Thyroid gland (tissue), 4 donors: ENCODE data around the gene DRD3.

Experiments
- POLR2A ChIP-seq, 2 donors: fragments of 450-650 bp; IDR thresholded peaks; one replicate each; pipeline ENCODE4 v1.6.1; 2017; ENCODE audit warnings: antibody characterized with exemption in 2 of 2, mild to moderate bottlenecking in 2 of 2, moderate library complexity in 1 of 2
- TF ChIP-seq, protein P1 (sequence below), 6 experiments: fragments of 200-600 bp in 3 of 6; fragments of 450-650 bp in 3 of 6; sonication (generic) in 3 of 6; IDR thresholded peaks; one replicate each; pipeline ENCODE4 v1.5.1; 2016 to 2019; ENCODE audit warnings: antibody characterized with exemption in 6 of 6, mild to moderate bottlenecking in 2 of 6, inconsistent platforms in 1 of 6, moderate library complexity in 1 of 6

DNA sequence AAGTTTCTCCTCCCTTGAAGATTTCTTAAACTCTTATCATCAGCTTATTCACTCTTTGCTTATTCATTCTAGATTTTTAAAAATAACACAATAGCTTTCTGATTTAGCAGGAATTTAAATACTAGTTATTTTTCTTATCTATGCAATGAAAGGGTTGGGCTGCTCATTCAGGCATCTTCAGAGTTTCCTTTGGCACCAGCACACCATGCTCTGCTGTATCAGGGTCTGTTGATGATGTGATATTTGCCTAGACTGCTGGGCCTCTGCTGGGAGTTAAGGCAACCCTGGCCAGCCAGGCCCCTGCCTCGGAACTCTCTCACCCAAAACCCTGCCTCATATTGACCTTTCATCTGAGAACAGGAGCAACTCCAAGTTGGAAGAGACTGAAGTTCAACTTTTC, 35.0 kb downstream of the DRD3 start:
- TF ChIP-seq POLR2A (IDR thresholded peaks at IDR 0.05), result no peak
- TF ChIP-seq, protein P1, sequence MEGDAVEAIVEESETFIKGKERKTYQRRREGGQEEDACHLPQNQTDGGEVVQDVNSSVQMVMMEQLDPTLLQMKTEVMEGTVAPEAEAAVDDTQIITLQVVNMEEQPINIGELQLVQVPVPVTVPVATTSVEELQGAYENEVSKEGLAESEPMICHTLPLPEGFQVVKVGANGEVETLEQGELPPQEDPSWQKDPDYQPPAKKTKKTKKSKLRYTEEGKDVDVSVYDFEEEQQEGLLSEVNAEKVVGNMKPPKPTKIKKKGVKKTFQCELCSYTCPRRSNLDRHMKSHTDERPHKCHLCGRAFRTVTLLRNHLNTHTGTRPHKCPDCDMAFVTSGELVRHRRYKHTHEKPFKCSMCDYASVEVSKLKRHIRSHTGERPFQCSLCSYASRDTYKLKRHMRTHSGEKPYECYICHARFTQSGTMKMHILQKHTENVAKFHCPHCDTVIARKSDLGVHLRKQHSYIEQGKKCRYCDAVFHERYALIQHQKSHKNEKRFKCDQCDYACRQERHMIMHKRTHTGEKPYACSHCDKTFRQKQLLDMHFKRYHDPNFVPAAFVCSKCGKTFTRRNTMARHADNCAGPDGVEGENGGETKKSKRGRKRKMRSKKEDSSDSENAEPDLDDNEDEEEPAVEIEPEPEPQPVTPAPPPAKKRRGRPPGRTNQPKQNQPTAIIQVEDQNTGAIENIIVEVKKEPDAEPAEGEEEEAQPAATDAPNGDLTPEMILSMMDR (IDR thresholded peaks at IDR 0.05), result no peak
